HL-60 (cell line): ENCODE results near the gene TCF19.
A peak's percentile ranks its signal among the peaks of the same experiment; 100 is the strongest.

Experiments
- DNase-seq, 2 experiments: peaks; one replicate each; pipeline ENCODE4 v3.0.0-alpha.2; 2010 to 2020; ENCODE audit warnings: low read depth in 1 of 2, low spot score in 1 of 2
- H3K27ac ChIP-seq: fragments of 250-450 bp; sonication (Bioruptor Pico); replicated peaks from 2 replicates; pipeline ENCODE4 v1.5.1; 2020; ENCODE audit warnings: mild to moderate bottlenecking, moderate library complexity
- H3K27me3 ChIP-seq: fragments of 250-450 bp; sonication (Bioruptor Pico); 2 replicates; pipeline ENCODE4 v1.5.1; 2021; ENCODE audit warnings: mild to moderate bottlenecking, moderate library complexity; ENCODE audit not compliant: insufficient read depth, poor library complexity, severe bottlenecking
- H3K4me3 ChIP-seq: replicated peaks from 2 replicates; pipeline ENCODE4 v1.5.1; 2011; ENCODE audit warnings: mild to moderate bottlenecking, control low read depth, low read length; ENCODE audit not compliant: insufficient read depth
- CTCF ChIP-seq: IDR thresholded peaks from one replicate; pipeline ENCODE4 v1.5.1; 2011; ENCODE audit warnings: low read length, control low read depth, inconsistent platforms; ENCODE audit not compliant: insufficient read depth
- GABPA ChIP-seq: IDR thresholded peaks from 2 replicates; pipeline ENCODE4 v1.6.1; 2012; ENCODE audit warnings: low read depth
- POLR2AphosphoS5 ChIP-seq: IDR thresholded peaks from 2 replicates; pipeline ENCODE4 v1.6.1; 2012; ENCODE audit warnings: low read depth
- REST ChIP-seq: IDR thresholded peaks from 2 replicates; pipeline ENCODE4 v1.6.1; 2012; ENCODE audit warnings: low read depth; ENCODE audit not compliant: insufficient replicate concordance
- SPI1 ChIP-seq: IDR thresholded peaks from 2 replicates; pipeline ENCODE4 v1.6.1; 2012; ENCODE audit warnings: low read depth, mild to moderate bottlenecking, borderline replicate concordance

TCF19 gene

GRCh38 chr6:31208506-31208905 is 50.1 kb downstream of the TCF19 start:
- DNase-seq: no peak
- Histone ChIP-seq H3K27ac (peak overlapping the region; percentile 46; the same call in 1 of the 2 replicates), H3K27me3 (no peaks in the 10 kb centered on the region), H3K4me3 (no peak overlapping the region)
- TF ChIP-seq CTCF: no peak
- TF ChIP-seq REST: no peak
- no peak for TF ChIP-seq POLR2AphosphoS5
- no peak for TF ChIP-seq SPI1
- no peak for TF ChIP-seq GABPA

GRCh38 chr6:31209137-31209536 is 50.7 kb downstream of the TCF19 start:
- Histone ChIP-seq H3K27ac (peak overlapping the region; percentile 46), H3K27me3 (no peaks in the 10 kb centered on the region), H3K4me3 (no peak overlapping the region)
- no peak for TF ChIP-seq CTCF
- TF ChIP-seq REST: no peak
- TF ChIP-seq POLR2AphosphoS5: no peak
- no peak for TF ChIP-seq SPI1
- no peak for TF ChIP-seq GABPA
- DNase-seq: no peak

- Histone ChIP-seq H3K27me3 (no peaks in the 10 kb centered on the region), H3K4me3 (no peak overlapping the region), H3K27ac (peak overlapping the region; percentile 46)
- TF ChIP-seq REST: no peak
- TF ChIP-seq GABPA: no peak
- DNase-seq: no peak
Observed at GRCh38 chr6:31210123-31210522, 51.7 kb downstream of the TCF19 start.
